Parietal lobe (tissue), 2 donors: Measurements from ENCODE around the gene NDUFV3. TPM values are rescaled to one million over a fixed set of nuclear protein-coding genes. Genes with fewer than 3 reads are reported as not detected.

ENCODE experiments used
- small RNA-seq: library from RNA; depleted of rRNA; stranded (forward); fragments of <200 nt; gene quantifications from one replicate; pipeline ENCODE3, GENCODE V24; 2014; ENCODE audit warnings: low replicate concordance
- total RNA-seq: library from RNA; depleted of rRNA; stranded (reverse); fragments of >200 nt; gene quantifications from one replicate; pipeline ENCODE4 v1.2.3, GENCODE V29; 2014

NDUFV3 gene
- total RNA-seq = 33.8 TPM

GRCh38 chr21:42892931-42893755, at the start of gene NDUFV3:
NDUFV3 (plus strand) TSS chr21:42893309; CDS start chr21:42893334, 25 bp downstream.

GRCh38 chr21:42878993-42879787, 13.9 kb upstream of the NDUFV3 start, which contains the start of gene WDR4:
WDR4 (minus strand) TSS chr21:42879539; CDS start chr21:42879495, 44 bp downstream.

GRCh38 chr21:42925114-42925926, 32.2 kb downstream of the NDUFV3 start, which contains the start of gene ERVH48-1:
ERVH48-1 (minus strand) TSS chr21:42925630; CDS start chr21:42919006, 6,624 bp downstream.

Small RNAs within 50 kb of the gene (small RNA-seq; reads per million reads assigned to genes)
- gene MIR5692B = not detected

Other genes with a start within 250 kb of the NDUFV3 start
- gene PDE9A, start 239.7 kb upstream of the NDUFV3 start, total RNA-seq = 40.4 TPM
- gene WDR4, start 13.8 kb upstream of the NDUFV3 start, total RNA-seq = 24.4 TPM
- not detected for gene ERVH48-1, start 32.3 kb downstream of the NDUFV3 start, total RNA-seq
- 25.4 TPM for gene PKNOX1, start 81.3 kb downstream of the NDUFV3 start, total RNA-seq
- 122 TPM for gene CBS, start 182.5 kb downstream of the NDUFV3 start, total RNA-seq
- gene U2AF1, start 214.3 kb downstream of the NDUFV3 start, total RNA-seq = 65.7 TPM